K562 (cell line): ENCODE data around the gene BOLL. TPM values are rescaled to one million over a fixed set of nuclear protein-coding genes. Genes with fewer than 3 reads are reported as not detected.

ENCODE experiments used
- ARID1B ChIP-seq: fragments of 450-650 bp; IDR thresholded peaks from 2 replicates; pipeline ENCODE4 v1.6.1; 2016; ENCODE audit warnings: antibody characterized with exemption, mild to moderate bottlenecking, inconsistent platforms
- BCL6 ChIP-seq: fragments of 250-450 bp; sonication (Bioruptor Pico); IDR thresholded peaks from 2 replicates; pipeline ENCODE4 v1.4.0; 2020
- CEBPG ChIP-seq, 3 experiments: fragments of 200-800 bp in 1 of 3; sonication (Bioruptor generic) in 1 of 3; sonication (generic) in 1 of 3; formaldehyde crosslinking in 1 of 3; IDR thresholded peaks in 2 of 3; conservative IDR thresholded peaks in 1 of 3; 2 replicates each; pipeline versions ENCODE4 v1.6.1 to v1.8.0; 2016 to 2022; ENCODE audit warnings: missing compliant biosample characterization in 2 of 3, missing genetic modification characterization in 2 of 3, mild to moderate bottlenecking in 1 of 3, missing genetic modification reagents in 1 of 3
- ETV1 ChIP-seq: fragments of 450-650 bp; conservative IDR thresholded peaks from 2 replicates; pipeline ENCODE4 v1.6.1; 2016; ENCODE audit warnings: missing genetic modification characterization, control low read depth, low read depth, missing compliant biosample characterization
- GATAD2B ChIP-seq: fragments of 450-650 bp; IDR thresholded peaks from 2 replicates; pipeline ENCODE4 v1.6.1; 2017; ENCODE audit warnings: mild to moderate bottlenecking, borderline replicate concordance
- HDAC1 ChIP-seq, 2 experiments: fragments of 450-650 bp; IDR thresholded peaks; 2 replicates each; pipeline ENCODE4 v1.6.1; 2016 to 2017; ENCODE audit warnings: inconsistent platforms in 1 of 2, mild to moderate bottlenecking in 1 of 2, moderate library complexity in 1 of 2
- JUND ChIP-seq, 2 experiments: IDR thresholded peaks; 2 replicates in 1 of 2; 3 replicates in 1 of 2; pipeline ENCODE4 v1.6.1; 2011; ENCODE audit warnings: borderline replicate concordance in 2 of 2, low read depth in 2 of 2, low read length in 2 of 2, improper control_type of control experiment in 1 of 2, missing biosample characterization in 1 of 2, missing genetic modification characterization in 1 of 2, missing genetic modification reagents in 1 of 2
- KAT7 ChIP-seq: sonication (generic); formaldehyde crosslinking; IDR thresholded peaks from 2 replicates; pipeline ENCODE4 v1.8.0; 2022; ENCODE audit warnings: missing genetic modification reagents, mild to moderate bottlenecking, borderline replicate concordance
- KDM1A ChIP-seq, 2 experiments: fragments of 450-650 bp; IDR thresholded peaks; 2 replicates each; pipeline ENCODE4 v1.6.1; 2016; ENCODE audit warnings: mild to moderate bottlenecking in 2 of 2
- MYC ChIP-seq, 2 experiments: fragments of 250-450 bp in 1 of 2; sonication (Bioruptor Pico) in 1 of 2; IDR thresholded peaks; 2 replicates each; pipeline versions ENCODE4 v1.5.1 to v1.6.1; 2012 to 2021; ENCODE audit warnings: low read depth in 2 of 2, borderline replicate concordance in 1 of 2, improper control_type of control experiment in 1 of 2, low read length in 1 of 2, mild to moderate bottlenecking in 1 of 2, moderate library complexity in 1 of 2
- NCOA1 ChIP-seq: fragments of 450-650 bp; IDR thresholded peaks from 2 replicates; pipeline ENCODE4 v1.6.1; 2016; ENCODE audit warnings: low read depth
- PHB ChIP-seq: fragments of 250-450 bp; sonication (Bioruptor Pico); IDR thresholded peaks from 2 replicates; pipeline ENCODE4 v1.5.0; 2021
- PPARD ChIP-seq: fragments of 250-450 bp; sonication (Bioruptor Pico); IDR thresholded peaks from 2 replicates; pipeline ENCODE4 v1.8.0; 2022; ENCODE audit warnings: inconsistent platforms, mild to moderate bottlenecking, moderate library complexity
- RUNX1 ChIP-seq: sonication (generic); IDR thresholded peaks from 2 replicates; pipeline ENCODE4 v1.6.1; 2016; ENCODE audit warnings: antibody characterized with exemption, low read depth
- TCF7L2 ChIP-seq: fragments of 150-350 bp; IDR thresholded peaks from 2 replicates; pipeline ENCODE4 v1.6.1; 2016; ENCODE audit warnings: low read depth, mild to moderate bottlenecking, low read length, moderate library complexity
- TRIM24 ChIP-seq, 2 experiments: fragments of 450-650 bp; IDR thresholded peaks; 2 replicates each; pipeline ENCODE4 v1.6.1; 2016
- ZBTB43 ChIP-seq: sonication (generic); formaldehyde crosslinking; IDR thresholded peaks from 2 replicates; pipeline ENCODE4 v1.8.0; 2023; ENCODE audit warnings: mild to moderate bottlenecking, missing genetic modification reagents
- ZNF511 ChIP-seq: sonication (generic); formaldehyde crosslinking; IDR thresholded peaks from 2 replicates; pipeline ENCODE4 v1.8.0; 2022; ENCODE audit warnings: mild to moderate bottlenecking, missing genetic modification reagents
- ZSCAN32 ChIP-seq: fragments of 450-650 bp; formaldehyde crosslinking; IDR thresholded peaks from 2 replicates; pipeline ENCODE4 v1.4.0; 2020; ENCODE audit warnings: mild to moderate bottlenecking, moderate library complexity
- polyA plus RNA-seq, 8 experiments: library from polyadenylated mRNA; depleted of rRNA in 4 of 8; stranded (reverse) in 5 of 8; unstranded in 3 of 8; fragments of >200 nt; fragmentation: Nextera tagmentation in 2 of 8; fragmentation: Illumina TruSeq in 1 of 8; extraction: Ambion mirVana in 2 of 8; extraction: Trizol in 1 of 8; gene quantifications; 2 replicates each; pipeline versions ENCODE4 v1.2.1 to v1.2.3, GENCODE V29; 2011 to 2014; ENCODE audit warnings: inconsistent platforms in 1 of 8, missing spikeins in 1 of 8
- total RNA-seq, 7 experiments: library from RNA; depleted of rRNA in 6 of 7; stranded (reverse); fragments of >200 nt in 6 of 7; fragmentation: Illumina TruSeq in 2 of 7; extraction: Trizol in 2 of 7; gene quantifications; 2 replicates each; pipeline versions ENCODE4 v1.2.1 to v1.2.3, GENCODE V29; 2011 to 2021; ENCODE audit warnings: low replicate concordance in 1 of 7
- TF ChIP-seq, protein P1 (sequence below): fragments of 450-650 bp; formaldehyde crosslinking; IDR thresholded peaks from 2 replicates; pipeline ENCODE4 v1.4.0; 2022; ENCODE audit warnings: mild to moderate bottlenecking, moderate library complexity
- TF ChIP-seq, protein P2 (sequence below): fragments of 250-450 bp; sonication (Bioruptor Pico); IDR thresholded peaks from 2 replicates; pipeline ENCODE4 v1.8.0; 2021; ENCODE audit warnings: moderate library complexity, mild to moderate bottlenecking, inconsistent platforms
- TF ChIP-seq, protein P3 (sequence below): sonication (generic); formaldehyde crosslinking; IDR thresholded peaks from 2 replicates; pipeline ENCODE4 v1.8.0; 2022; ENCODE audit warnings: missing genetic modification reagents, mild to moderate bottlenecking, moderate library complexity, borderline replicate concordance

BOLL gene
- total and polyA plus RNA-seq, 9 of the 15 experiments (the other 6 are each of a cell fraction or from before 2014, with no cell fraction given) = 0.11 to 0.55 (median 0.19) TPM; not detected in 1

DNA sequence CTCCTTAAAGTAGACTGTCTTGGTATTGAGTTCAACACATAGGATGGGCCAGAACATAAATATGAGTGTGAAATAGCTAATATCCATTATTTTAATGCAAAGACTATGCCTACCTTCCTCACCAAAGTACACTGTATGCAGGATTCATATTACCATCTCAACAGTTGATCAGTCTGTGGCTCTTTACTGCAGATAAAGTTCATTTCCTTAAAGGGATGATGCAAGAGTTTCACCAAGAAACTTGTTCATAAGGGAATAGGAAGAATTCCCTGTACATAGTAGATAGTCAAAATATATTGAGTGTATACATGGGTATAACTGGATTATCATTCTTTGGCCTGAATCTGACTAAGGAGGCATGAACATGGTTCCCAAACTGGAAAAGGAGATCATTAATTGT, 44.9 kb downstream of the BOLL start (continued):
- TF ChIP-seq ZNF511 (CRISPR knock-in tag) = no peak
- no peak for TF ChIP-seq RUNX1
- TF ChIP-seq, protein P1, sequence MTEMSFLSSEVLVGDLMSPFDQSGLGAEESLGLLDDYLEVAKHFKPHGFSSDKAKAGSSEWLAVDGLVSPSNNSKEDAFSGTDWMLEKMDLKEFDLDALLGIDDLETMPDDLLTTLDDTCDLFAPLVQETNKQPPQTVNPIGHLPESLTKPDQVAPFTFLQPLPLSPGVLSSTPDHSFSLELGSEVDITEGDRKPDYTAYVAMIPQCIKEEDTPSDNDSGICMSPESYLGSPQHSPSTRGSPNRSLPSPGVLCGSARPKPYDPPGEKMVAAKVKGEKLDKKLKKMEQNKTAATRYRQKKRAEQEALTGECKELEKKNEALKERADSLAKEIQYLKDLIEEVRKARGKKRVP = peak; percentile 81
- TF ChIP-seq BCL6 (CRISPR knock-in tag) = no peak
- TF ChIP-seq KAT7 (CRISPR knock-in tag) = no peak
- peak; percentile 80 for TF ChIP-seq ZSCAN32 (CRISPR knock-in tag)
- TF ChIP-seq TCF7L2 = no peak
- peak; percentile 51; the same call in 1 of the 2 replicates for TF ChIP-seq CEBPG (CRISPR knock-in tag; IDR thresholded peaks at IDR 0.05)
- TF ChIP-seq CEBPG (tag; conservative IDR thresholded peaks at IDR 0.05 in 1 of 2, IDR thresholded peaks at IDR 0.05 in 1 of 2) = peak; percentile 60 to 93
- TF ChIP-seq HDAC1 (IDR thresholded peaks at IDR 0.05) = no peak
- TF ChIP-seq, protein P2, sequence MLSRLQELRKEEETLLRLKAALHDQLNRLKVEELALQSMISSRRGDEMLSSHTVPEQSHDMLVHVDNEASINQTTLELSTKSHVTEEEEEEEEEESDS = no peak
- TF ChIP-seq MYC (IDR thresholded peaks at IDR 0.05; ENCODE audit: low read depth, low read length) = no peak
- no peak for TF ChIP-seq MYC (CRISPR knock-in tag; IDR thresholded peaks at IDR 0.05; ENCODE audit: borderline replicate concordance, low read depth)
- no peak for TF ChIP-seq ETV1 (tag)
- TF ChIP-seq TRIM24 (IDR thresholded peaks at IDR 0.05) = peak; percentile 15 to 84; a peak in 1 of 4 replicates
- no peak for TF ChIP-seq PHB (CRISPR knock-in tag)
- no peak for TF ChIP-seq PPARD (CRISPR knock-in tag)
- TF ChIP-seq JUND (IDR thresholded peaks at IDR 0.05; ENCODE audit: borderline replicate concordance, low read depth, low read length) = peak; percentile 38; the same call in 1 of the 2 replicates
- 0 out of 3 replicates have a peak, but pooled peaks have one; percentile 22 for TF ChIP-seq JUND (tag; IDR thresholded peaks at IDR 0.05; ENCODE audit: borderline replicate concordance, low read depth, low read length)
- 0 out of 2 replicates have a peak, but pooled peaks have one; percentile 15 for TF ChIP-seq ARID1B
- TF ChIP-seq ZBTB43 = no peak
- no peak for TF ChIP-seq GATAD2B
- TF ChIP-seq NCOA1 = no peak
- TF ChIP-seq, protein P3, sequence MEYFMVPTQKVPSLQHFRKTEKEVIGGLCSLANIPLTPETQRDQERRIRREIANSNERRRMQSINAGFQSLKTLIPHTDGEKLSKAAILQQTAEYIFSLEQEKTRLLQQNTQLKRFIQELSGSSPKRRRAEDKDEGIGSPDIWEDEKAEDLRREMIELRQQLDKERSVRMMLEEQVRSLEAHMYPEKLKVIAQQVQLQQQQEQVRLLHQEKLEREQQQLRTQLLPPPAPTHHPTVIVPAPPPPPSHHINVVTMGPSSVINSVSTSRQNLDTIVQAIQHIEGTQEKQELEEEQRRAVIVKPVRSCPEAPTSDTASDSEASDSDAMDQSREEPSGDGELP = no peak
- no peak for TF ChIP-seq KDM1A (IDR thresholded peaks at IDR 0.05)
